Type B pancreatic cell (in vitro differentiated cells): ENCODE measurements around the gene IL12A. TPM values are rescaled to one million over a fixed set of nuclear protein-coding genes. Genes with fewer than 3 reads are reported as not detected.

ENCODE experiments used
- DNase-seq: peaks from one replicate; pipeline ENCODE4 v3.0.0; 2021; ENCODE audit warnings: mixed read lengths; ENCODE audit not compliant: unreplicated experiment; ENCODE audit errors: extremely low spot score
- H3K27ac Mint-ChIP-seq: 2 replicates; pipeline ENCODE4 v1.8.0; 2021; ENCODE audit warnings: mild to moderate bottlenecking, mixed read lengths
- H3K27me3 Mint-ChIP-seq: 2 replicates; pipeline ENCODE4 v1.8.0; 2021; ENCODE audit warnings: mixed read lengths
- H3K36me3 Mint-ChIP-seq: 2 replicates; pipeline ENCODE4 v1.8.0; 2021; ENCODE audit warnings: mixed read lengths
- H3K4me1 Mint-ChIP-seq: one replicate; pipeline ENCODE4 v1.8.0; 2021; ENCODE audit warnings: mixed read lengths; ENCODE audit not compliant: unreplicated experiment
- H3K4me3 Mint-ChIP-seq: 2 replicates; pipeline ENCODE4 v1.8.0; 2021; ENCODE audit warnings: mild to moderate bottlenecking, mixed read lengths
- H3K9me3 Mint-ChIP-seq: 2 replicates; pipeline ENCODE4 v1.8.0; 2021; ENCODE audit warnings: mixed read lengths
- total RNA-seq: library from RNA; stranded (reverse); gene quantifications from 2 replicates; pipeline ENCODE4 v1.2.1, GENCODE V29; 2021; ENCODE audit warnings: low replicate concordance
- TF ChIP-seq, protein P1 (sequence below): fragments of 200-600 bp; sonication (generic); conservative IDR thresholded peaks from 2 replicates; pipeline ENCODE4 v1.5.0; 2021; ENCODE audit warnings: antibody characterized with exemption, mild to moderate bottlenecking

IL12A gene
- total RNA-seq, 1 donor from 2014 or later = 0.34 TPM

DNA sequence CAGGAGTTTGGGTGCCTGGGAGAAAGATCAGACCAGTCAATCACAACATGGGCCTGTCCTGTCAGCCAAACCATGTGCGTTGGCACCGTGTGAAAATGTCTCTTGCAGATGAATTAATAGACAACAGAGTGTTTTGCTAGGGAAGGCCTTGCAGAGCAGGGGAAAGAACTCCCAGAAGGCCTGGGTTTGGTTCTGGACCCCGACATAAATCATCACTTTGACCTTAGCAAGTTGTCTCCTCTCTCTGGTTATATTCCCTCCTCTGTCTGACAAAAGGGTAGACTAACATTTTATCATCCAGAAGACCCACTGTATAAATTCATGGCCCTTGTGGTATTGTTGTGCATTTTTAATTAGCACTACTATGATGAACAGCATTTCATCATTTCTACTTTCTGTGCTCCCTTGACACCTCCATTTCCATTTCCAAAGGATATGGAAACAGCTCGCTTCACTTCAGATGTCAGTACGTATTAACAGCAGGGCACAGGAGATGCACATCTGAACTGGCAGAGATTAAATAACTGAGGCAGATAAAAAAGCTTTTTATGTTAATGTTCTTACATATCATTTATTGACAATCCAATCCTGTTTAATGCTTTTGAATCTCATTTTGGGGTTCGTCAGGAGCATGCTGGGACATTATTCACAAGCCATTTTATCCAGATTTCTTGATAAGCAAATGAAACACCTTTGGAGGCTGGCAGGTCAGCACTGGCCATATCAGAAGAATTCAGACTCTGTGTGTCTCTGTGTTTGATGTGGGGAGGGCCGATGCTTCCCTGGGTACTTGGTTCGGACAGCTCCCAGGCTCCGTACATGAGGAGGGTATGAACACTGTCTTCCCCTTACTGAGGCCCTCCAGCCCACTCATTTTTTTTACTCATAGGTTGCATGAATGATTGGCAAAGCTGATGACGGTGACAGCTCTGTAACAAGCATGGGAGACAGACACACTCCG, 28.2 kb upstream of the IL12A start:
- no peak overlapping the region for H3K27ac Mint-ChIP-seq
- TF ChIP-seq, protein P1, sequence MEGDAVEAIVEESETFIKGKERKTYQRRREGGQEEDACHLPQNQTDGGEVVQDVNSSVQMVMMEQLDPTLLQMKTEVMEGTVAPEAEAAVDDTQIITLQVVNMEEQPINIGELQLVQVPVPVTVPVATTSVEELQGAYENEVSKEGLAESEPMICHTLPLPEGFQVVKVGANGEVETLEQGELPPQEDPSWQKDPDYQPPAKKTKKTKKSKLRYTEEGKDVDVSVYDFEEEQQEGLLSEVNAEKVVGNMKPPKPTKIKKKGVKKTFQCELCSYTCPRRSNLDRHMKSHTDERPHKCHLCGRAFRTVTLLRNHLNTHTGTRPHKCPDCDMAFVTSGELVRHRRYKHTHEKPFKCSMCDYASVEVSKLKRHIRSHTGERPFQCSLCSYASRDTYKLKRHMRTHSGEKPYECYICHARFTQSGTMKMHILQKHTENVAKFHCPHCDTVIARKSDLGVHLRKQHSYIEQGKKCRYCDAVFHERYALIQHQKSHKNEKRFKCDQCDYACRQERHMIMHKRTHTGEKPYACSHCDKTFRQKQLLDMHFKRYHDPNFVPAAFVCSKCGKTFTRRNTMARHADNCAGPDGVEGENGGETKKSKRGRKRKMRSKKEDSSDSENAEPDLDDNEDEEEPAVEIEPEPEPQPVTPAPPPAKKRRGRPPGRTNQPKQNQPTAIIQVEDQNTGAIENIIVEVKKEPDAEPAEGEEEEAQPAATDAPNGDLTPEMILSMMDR = no peak
- H3K4me1 Mint-ChIP-seq = no peaks in the 10 kb centered on the region
- no peaks in the 10 kb centered on the region for H3K36me3 Mint-ChIP-seq
- H3K27me3 Mint-ChIP-seq = peaks cover 3% of the 10 kb centered on the region
- no peaks in the 10 kb centered on the region for H3K9me3 Mint-ChIP-seq
- no peak overlapping the region for H3K4me3 Mint-ChIP-seq
- DNase-seq = no peak

DNA sequence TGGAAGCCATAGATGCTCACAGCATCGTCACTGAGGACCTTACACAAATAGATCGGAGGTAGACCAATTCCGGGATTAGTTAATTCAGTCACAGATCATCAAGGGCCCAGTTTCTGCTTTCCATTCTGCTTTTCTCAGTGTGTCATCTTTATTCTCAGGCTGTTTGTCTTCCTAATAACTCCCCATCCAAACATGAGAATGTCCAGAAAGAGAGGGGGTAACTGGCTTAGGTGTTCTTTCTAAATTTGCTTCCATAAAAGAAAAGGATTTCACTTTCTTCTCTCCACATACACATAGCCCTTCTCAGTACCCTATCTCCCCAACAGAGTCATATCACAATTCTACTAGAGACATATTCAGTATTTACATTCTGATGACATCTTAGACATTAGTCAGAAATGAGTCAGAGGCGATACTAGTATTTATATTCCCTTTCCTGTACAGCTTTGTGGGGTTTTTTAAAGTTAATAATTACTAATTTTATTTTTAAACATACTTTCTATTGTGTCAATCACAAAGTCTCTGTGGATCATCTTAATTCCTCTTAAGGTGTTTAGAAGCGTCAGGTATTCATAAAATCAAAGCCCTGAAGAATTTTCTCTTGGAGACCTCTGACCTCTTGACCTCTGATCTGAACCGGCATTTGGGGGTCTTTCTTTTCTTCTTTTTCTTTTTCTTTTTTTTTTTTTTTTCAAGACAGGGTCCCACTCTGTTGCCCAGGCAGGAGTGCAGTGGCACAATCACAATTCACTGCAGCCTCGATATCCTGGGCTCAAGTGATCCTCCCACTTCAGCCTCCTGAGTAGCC, 24.3 kb upstream of the IL12A start:
- Mint-ChIP-seq H3K36me3 (no peaks in the 10 kb centered on the region), H3K27ac (no peak overlapping the region)

DNA sequence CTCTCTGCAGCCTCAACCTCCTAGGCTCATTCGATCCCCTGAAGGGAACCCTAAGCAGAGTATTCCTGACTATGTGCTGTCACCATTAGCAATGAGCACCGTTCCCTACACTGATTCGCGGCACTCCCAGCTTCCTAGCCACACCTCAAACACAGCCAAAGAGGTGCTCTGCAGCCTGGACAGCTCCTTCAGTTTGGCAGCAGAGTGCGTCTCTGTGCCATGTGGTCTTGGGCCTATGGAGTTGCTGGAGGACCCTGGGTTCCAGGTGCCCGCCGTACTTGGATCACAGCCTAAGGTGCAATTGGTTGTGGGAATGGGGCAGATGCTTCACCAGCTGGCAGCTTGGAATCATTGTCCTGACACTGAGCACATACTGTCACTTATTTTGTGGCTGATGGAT, 17.3 kb upstream of the IL12A start:
- Mint-ChIP-seq H3K4me1 (no peaks in the 10 kb centered on the region), H3K27me3 (no peaks in the 10 kb centered on the region), H3K27ac (no peak overlapping the region), H3K36me3 (no peaks in the 10 kb centered on the region), H3K4me3 (no peak overlapping the region), H3K9me3 (no peaks in the 10 kb centered on the region)
- TF ChIP-seq, protein P1 = no peak
- DNase-seq = no peak

More for the DNA sequence above, 24.3 kb upstream of the IL12A start:
- no peak for DNase-seq
- Mint-ChIP-seq H3K27me3 (no peaks in the 10 kb centered on the region), H3K4me1 (no peaks in the 10 kb centered on the region), H3K9me3 (no peaks in the 10 kb centered on the region), H3K4me3 (no peak overlapping the region)
- TF ChIP-seq, protein P1 = no peak

DNA sequence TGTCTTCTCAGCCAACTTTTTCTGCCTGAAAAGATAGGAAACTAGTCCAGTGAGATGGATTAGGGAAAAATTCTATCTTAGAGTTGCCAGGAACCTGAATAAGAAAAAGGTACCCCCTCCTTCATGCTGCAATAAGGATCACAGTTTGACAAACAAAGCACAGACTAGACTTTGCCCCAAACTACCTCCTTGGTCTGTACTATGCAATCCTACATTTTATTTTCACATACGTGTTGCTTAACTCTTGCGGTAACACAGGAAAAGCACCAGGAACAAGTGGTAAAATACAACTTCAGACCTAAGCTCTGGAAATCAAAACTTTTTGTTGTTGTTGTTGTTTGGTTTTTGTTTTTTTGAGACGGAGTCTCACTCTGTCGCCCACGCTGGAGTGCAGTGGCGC, 11.3 kb upstream of the IL12A start:
- Mint-ChIP-seq H3K27me3 (no peaks in the 10 kb centered on the region), H3K27ac (no peak overlapping the region), H3K4me3 (no peak overlapping the region), H3K9me3 (no peaks in the 10 kb centered on the region), H3K4me1 (no peaks in the 10 kb centered on the region), H3K36me3 (no peaks in the 10 kb centered on the region)
- TF ChIP-seq, protein P1 = no peak
- DNase-seq = no peak

DNA sequence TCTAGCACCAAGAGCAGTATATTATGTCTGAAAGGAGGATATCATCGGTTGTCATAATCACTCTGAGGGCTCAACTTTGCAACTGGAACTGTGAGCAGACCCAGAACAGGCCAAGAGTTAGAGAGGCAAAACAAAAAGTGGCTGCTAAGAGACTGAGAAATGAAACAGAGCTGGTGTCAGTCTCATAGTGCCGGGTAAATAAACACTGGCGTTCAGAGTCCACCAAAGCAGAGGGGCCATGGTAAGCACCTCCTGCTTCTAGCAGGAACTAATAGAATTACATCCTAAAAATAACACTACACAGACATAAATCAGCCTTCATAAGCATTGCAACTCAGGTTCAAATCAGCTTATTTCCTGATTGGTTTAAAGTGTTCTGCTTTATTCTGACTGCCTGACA, 10.3 kb upstream of the IL12A start:
- Mint-ChIP-seq H3K4me3 (no peak overlapping the region), H3K4me1 (no peaks in the 10 kb centered on the region), H3K9me3 (no peaks in the 10 kb centered on the region), H3K27me3 (no peaks in the 10 kb centered on the region), H3K36me3 (no peaks in the 10 kb centered on the region), H3K27ac (peak overlapping the region; percentile 5)
- DNase-seq = no peak
- TF ChIP-seq, protein P1 = no peak
